ENCODE results near the gene LARGE2. TPM values are rescaled to one million over a fixed set of nuclear protein-coding genes. Genes with fewer than 3 reads are reported as not detected.

The LARGE2 gene
- total RNA-seq, 2 experiments from 2014 or later: 1.2 to 1.5 TPM

- no peaks in the 10 kb centered on the region for H3K27me3 Mint-ChIP-seq
- H3K4me1 Mint-ChIP-seq: peaks cover 19% of the 10 kb centered on the region
- DNase-seq: no peak
- no peak overlapping the region for H3K27ac Mint-ChIP-seq
- no peak overlapping the region for H3K4me3 Mint-ChIP-seq
- no peaks in the 10 kb centered on the region for H3K9me3 Mint-ChIP-seq
- H3K36me3 Mint-ChIP-seq: no peaks in the 10 kb centered on the region
Measured at GRCh38 chr11:45928535-45929215, 6.2 kb downstream of the LARGE2 start.

- H3K9me3 Mint-ChIP-seq: no peaks in the 10 kb centered on the region
- DNase-seq: no peak
- H3K4me3 Mint-ChIP-seq: peak overlapping the region; percentile 32
- no peaks in the 10 kb centered on the region for H3K27me3 Mint-ChIP-seq
- peaks cover 19% of the 10 kb centered on the region for H3K4me1 Mint-ChIP-seq
- H3K36me3 Mint-ChIP-seq: no peaks in the 10 kb centered on the region
- H3K27ac Mint-ChIP-seq: peak overlapping the region; percentile 72
Measured at GRCh38 chr11:45929486-45930030, 7.1 kb downstream of the LARGE2 start.

GRCh38 chr11:45930031-45930794, 7.8 kb downstream of the LARGE2 start:
- Mint-ChIP-seq H3K4me3 (peak overlapping the region; percentile 32), H3K27ac (peak overlapping the region; percentile 72), H3K36me3 (no peaks in the 10 kb centered on the region), H3K27me3 (no peaks in the 10 kb centered on the region), H3K4me1 (peaks cover 19% of the 10 kb centered on the region), H3K9me3 (no peaks in the 10 kb centered on the region)
- DNase-seq: peak; percentile 34

GRCh38 chr11:45930951-45931570, 8.6 kb downstream of the LARGE2 start:
- Mint-ChIP-seq H3K27ac (no peak overlapping the region), H3K9me3 (no peaks in the 10 kb centered on the region), H3K36me3 (no peaks in the 10 kb centered on the region), H3K27me3 (no peaks in the 10 kb centered on the region), H3K4me3 (no peak overlapping the region), H3K4me1 (peaks cover 19% of the 10 kb centered on the region)
- DNase-seq: no peak

GRCh38 chr11:45931739-45932138, 9.3 kb downstream of the LARGE2 start:
- Mint-ChIP-seq H3K9me3 (no peaks in the 10 kb centered on the region), H3K36me3 (no peaks in the 10 kb centered on the region), H3K4me3 (no peak overlapping the region), H3K27me3 (no peaks in the 10 kb centered on the region), H3K27ac (peak overlapping the region; percentile 39), H3K4me1 (peaks cover 19% of the 10 kb centered on the region)
- no peak for DNase-seq

GRCh38 chr11:45932217-45932616, 9.8 kb downstream of the LARGE2 start:
- no peak overlapping the region for H3K27ac Mint-ChIP-seq
- DNase-seq: no peak
- peak overlapping the region; percentile 25 for H3K4me3 Mint-ChIP-seq
- no peaks in the 10 kb centered on the region for H3K27me3 Mint-ChIP-seq
- H3K4me1 Mint-ChIP-seq: peaks cover 19% of the 10 kb centered on the region
- no peaks in the 10 kb centered on the region for H3K9me3 Mint-ChIP-seq
- no peaks in the 10 kb centered on the region for H3K36me3 Mint-ChIP-seq

GRCh38 chr11:45933131-45933831, 10.8 kb downstream of the LARGE2 start:
- peaks cover 15% of the 10 kb centered on the region for H3K4me1 Mint-ChIP-seq
- no peak for DNase-seq
- no peak overlapping the region for H3K4me3 Mint-ChIP-seq
- H3K27me3 Mint-ChIP-seq: no peaks in the 10 kb centered on the region
- no peaks in the 10 kb centered on the region for H3K9me3 Mint-ChIP-seq
- H3K36me3 Mint-ChIP-seq: no peaks in the 10 kb centered on the region
- no peak overlapping the region for H3K27ac Mint-ChIP-seq

GRCh38 chr11:45933846-45934579, 11.6 kb downstream of the LARGE2 start:
- H3K27ac Mint-ChIP-seq: no peak overlapping the region
- no peaks in the 10 kb centered on the region for H3K36me3 Mint-ChIP-seq
- no peak overlapping the region for H3K4me3 Mint-ChIP-seq
- DNase-seq: no peak
- H3K27me3 Mint-ChIP-seq: no peaks in the 10 kb centered on the region
- H3K9me3 Mint-ChIP-seq: no peaks in the 10 kb centered on the region
- peaks cover 15% of the 10 kb centered on the region for H3K4me1 Mint-ChIP-seq

- Mint-ChIP-seq H3K36me3 (no peaks in the 10 kb centered on the region), H3K4me1 (peaks cover 14% of the 10 kb centered on the region), H3K27me3 (no peaks in the 10 kb centered on the region), H3K4me3 (no peak overlapping the region), H3K27ac (no peak overlapping the region), H3K9me3 (no peaks in the 10 kb centered on the region)
- no peak for DNase-seq
Measured at GRCh38 chr11:45934580-45935318, 12.3 kb downstream of the LARGE2 start.

GRCh38 chr11:45935349-45936064, 13.1 kb downstream of the LARGE2 start:
- no peak for DNase-seq
- H3K36me3 Mint-ChIP-seq: no peaks in the 10 kb centered on the region
- H3K27ac Mint-ChIP-seq: no peak overlapping the region
- H3K4me3 Mint-ChIP-seq: no peak overlapping the region
- peaks cover 6% of the 10 kb centered on the region for H3K4me1 Mint-ChIP-seq
- no peaks in the 10 kb centered on the region for H3K9me3 Mint-ChIP-seq
- no peaks in the 10 kb centered on the region for H3K27me3 Mint-ChIP-seq

- H3K4me1 Mint-ChIP-seq: peaks cover 3% of the 10 kb centered on the region
- H3K36me3 Mint-ChIP-seq: no peaks in the 10 kb centered on the region
- no peak overlapping the region for H3K4me3 Mint-ChIP-seq
- no peaks in the 10 kb centered on the region for H3K27me3 Mint-ChIP-seq
- no peak overlapping the region for H3K27ac Mint-ChIP-seq
- no peaks in the 10 kb centered on the region for H3K9me3 Mint-ChIP-seq
- no peak for DNase-seq
Measured at GRCh38 chr11:45936511-45937054, 14.1 kb downstream of the LARGE2 start.

- DNase-seq: no peak
- Mint-ChIP-seq H3K36me3 (no peaks in the 10 kb centered on the region), H3K27ac (no peak overlapping the region), H3K9me3 (no peaks in the 10 kb centered on the region), H3K4me3 (no peak overlapping the region), H3K4me1 (no peaks in the 10 kb centered on the region), H3K27me3 (no peaks in the 10 kb centered on the region)
Measured at GRCh38 chr11:45937916-45938315, 15.5 kb downstream of the LARGE2 start.

GRCh38 chr11:45939836-45940235, 17.4 kb downstream of the LARGE2 start:
- Mint-ChIP-seq H3K27ac (no peak overlapping the region), H3K9me3 (no peaks in the 10 kb centered on the region), H3K27me3 (no peaks in the 10 kb centered on the region), H3K36me3 (no peaks in the 10 kb centered on the region), H3K4me3 (no peak overlapping the region), H3K4me1 (no peaks in the 10 kb centered on the region)
- no peak for DNase-seq

All from activated naive CD8-positive, alpha-beta T cell treated with anti-CD3 and anti-CD28 coated beads for 36 hours (primary cell).